ENCODE data around the gene RWDD4.

- no peak for TF ChIP-seq POU2F2 (IDR thresholded peaks at IDR 0.05; ENCODE audit: low read depth, low read length)
- no peak for TF ChIP-seq POLR2AphosphoS5 (IDR thresholded peaks at IDR 0.05; ENCODE audit: low read depth, low read length)
- no peak for TF ChIP-seq POLR2A (IDR thresholded peaks at IDR 0.05; ENCODE audit: low read depth, low read length)
These were observed 57.6 kb downstream of the RWDD4 start for GRCh38 chr4:183601381-183601780.
